Hepatocyte (in vitro differentiated cells): ENCODE measurements around the gene PTPRD.

Experiments used
- EZH2 ChIP-seq: fragments of 200-600 bp; sonication (generic); IDR thresholded peaks from 2 replicates; pipeline ENCODE4 v1.6.1; 2016; ENCODE audit warnings: antibody characterized with exemption, mild to moderate bottlenecking, borderline replicate concordance
- EZH2phosphoT487 ChIP-seq: fragments of 200-600 bp; sonication (generic); IDR thresholded peaks from one replicate; pipeline ENCODE4 v1.6.1; 2018; ENCODE audit warnings: antibody characterized with exemption, mild to moderate bottlenecking, low read depth, moderate library complexity; ENCODE audit not compliant: unreplicated experiment, severe bottlenecking
- TF ChIP-seq, protein P1 (sequence below): fragments of 200-600 bp; sonication (generic); IDR thresholded peaks from 2 replicates; pipeline ENCODE4 v1.5.1; 2016; ENCODE audit warnings: antibody characterized with exemption, mild to moderate bottlenecking; ENCODE audit not compliant: poor library complexity

DNA sequence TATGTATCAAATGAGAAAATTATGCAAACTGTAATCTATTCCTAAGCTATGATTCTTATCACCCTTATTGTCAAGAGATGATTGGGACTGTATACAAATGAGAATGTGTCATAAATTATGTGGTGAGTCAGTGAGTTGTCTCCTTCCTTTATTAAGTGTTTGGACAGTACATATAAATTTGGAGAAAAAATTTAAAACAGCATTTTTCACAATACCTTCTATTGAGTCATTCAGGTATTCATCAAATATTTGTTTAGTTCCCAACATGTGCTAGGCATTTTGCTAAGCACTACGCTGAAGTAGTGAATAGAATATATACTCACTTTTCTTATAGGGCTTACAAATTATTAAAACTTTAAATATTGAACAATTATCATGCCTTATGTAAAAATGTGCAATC, 36.3 kb upstream of the PTPRD start:
- TF ChIP-seq, protein P1, sequence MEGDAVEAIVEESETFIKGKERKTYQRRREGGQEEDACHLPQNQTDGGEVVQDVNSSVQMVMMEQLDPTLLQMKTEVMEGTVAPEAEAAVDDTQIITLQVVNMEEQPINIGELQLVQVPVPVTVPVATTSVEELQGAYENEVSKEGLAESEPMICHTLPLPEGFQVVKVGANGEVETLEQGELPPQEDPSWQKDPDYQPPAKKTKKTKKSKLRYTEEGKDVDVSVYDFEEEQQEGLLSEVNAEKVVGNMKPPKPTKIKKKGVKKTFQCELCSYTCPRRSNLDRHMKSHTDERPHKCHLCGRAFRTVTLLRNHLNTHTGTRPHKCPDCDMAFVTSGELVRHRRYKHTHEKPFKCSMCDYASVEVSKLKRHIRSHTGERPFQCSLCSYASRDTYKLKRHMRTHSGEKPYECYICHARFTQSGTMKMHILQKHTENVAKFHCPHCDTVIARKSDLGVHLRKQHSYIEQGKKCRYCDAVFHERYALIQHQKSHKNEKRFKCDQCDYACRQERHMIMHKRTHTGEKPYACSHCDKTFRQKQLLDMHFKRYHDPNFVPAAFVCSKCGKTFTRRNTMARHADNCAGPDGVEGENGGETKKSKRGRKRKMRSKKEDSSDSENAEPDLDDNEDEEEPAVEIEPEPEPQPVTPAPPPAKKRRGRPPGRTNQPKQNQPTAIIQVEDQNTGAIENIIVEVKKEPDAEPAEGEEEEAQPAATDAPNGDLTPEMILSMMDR = no peak
- TF ChIP-seq EZH2 (no peak), EZH2phosphoT487 (no peak)
